LoVo (cell line): ENCODE results near the gene MLPH.
"Not testable (repeated sequence)": the region's sequence is repeated elsewhere in the genome, so short reads cannot be mapped to it uniquely, and the experiment has no call there.

ENCODE experiments used
- DNase-seq: peaks from one replicate; pipeline ENCODE4 v3.0.0-alpha.2; 2016; ENCODE audit warnings: low spot score

The MLPH gene

DNA sequence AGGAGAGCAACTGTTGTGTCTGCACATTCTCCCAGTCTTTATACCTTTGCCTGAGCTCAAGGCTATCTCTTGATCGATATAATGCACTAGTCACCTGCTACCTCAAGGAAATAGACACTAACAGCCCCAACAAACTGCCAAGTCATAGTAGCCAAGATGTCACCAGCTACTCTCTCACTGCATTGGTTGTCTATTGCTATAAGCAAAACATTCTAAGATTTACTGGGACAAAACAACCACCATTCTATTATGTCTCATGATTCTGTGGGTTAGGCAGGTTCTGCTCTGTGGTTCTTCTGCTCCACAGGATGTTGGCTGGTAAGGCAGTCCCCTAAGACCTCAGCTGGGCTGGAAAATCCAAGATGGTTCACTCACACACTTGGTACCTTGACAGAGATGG, 28.5 kb upstream of the MLPH start:
- DNase-seq = no peak

- DNase-seq = no peak
These were observed 27.8 kb upstream of the MLPH start for GRCh38 chr2:237459226-237459625.

DNA sequence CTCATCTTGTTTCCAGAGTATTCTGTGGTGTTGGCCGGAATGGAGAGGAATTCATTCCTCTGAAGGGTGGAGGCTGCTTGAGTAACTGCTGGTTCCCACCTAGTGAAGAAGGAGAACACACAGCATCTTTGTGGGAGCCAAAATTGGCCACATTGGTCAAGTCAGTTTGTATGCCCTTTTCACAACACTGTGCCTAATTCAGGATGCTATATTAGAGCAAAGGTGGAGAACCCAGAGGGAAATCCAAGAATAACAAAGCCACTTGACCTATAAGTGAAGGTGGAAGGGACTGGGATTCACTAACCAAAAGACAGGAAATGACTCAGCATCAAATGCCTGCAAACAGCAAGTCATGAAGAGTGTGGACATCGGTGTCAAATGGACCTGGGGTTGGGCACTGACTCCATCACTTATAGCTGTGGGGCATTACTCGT, 27.3 kb upstream of the MLPH start:
- DNase-seq = peak; percentile 29

DNA sequence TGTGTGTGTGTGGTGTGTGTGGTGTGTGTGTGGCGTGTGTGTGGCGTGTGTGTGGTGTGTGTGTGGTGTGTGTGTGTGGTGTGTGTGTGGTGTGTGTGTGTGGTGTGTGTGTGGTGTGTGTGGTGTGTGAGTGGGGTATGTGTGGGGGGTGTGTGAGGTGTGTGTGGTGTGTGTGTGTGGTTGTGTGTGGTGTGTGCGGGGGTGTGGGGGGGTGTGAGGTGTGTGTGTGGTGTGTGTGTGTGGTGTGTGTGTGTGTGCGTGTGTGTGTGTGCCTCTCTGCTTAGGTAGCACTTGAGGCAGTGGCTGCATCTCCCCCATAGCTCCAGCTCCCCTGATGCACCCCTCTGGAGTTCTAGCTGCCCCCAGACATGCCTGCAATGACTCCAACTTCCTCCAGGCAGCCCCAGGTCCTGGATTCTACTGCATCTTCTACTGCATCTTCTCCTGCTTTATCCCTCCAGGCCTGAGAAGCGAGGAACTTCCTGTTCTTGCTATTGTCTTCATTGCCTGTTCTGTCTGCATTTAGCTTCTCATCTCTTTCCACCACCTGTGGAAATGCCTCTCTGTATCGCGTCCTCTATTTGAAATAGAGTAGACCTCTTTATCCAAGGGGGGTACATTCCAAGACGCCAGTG, 22.2 kb upstream of the MLPH start:
- DNase-seq = no peak

GRCh38 chr2:237465515-237466148, 21.4 kb upstream of the MLPH start:
- DNase-seq = peak; percentile 51

- DNase-seq = no peak
These were observed 20.8 kb upstream of the MLPH start for GRCh38 chr2:237466211-237466610.

- DNase-seq = no peak
These were observed 19.4 kb upstream of the MLPH start for GRCh38 chr2:237467447-237468179.

GRCh38 chr2:237469410-237469809, 17.6 kb upstream of the MLPH start:
- DNase-seq = not testable (repeated sequence)

DNA sequence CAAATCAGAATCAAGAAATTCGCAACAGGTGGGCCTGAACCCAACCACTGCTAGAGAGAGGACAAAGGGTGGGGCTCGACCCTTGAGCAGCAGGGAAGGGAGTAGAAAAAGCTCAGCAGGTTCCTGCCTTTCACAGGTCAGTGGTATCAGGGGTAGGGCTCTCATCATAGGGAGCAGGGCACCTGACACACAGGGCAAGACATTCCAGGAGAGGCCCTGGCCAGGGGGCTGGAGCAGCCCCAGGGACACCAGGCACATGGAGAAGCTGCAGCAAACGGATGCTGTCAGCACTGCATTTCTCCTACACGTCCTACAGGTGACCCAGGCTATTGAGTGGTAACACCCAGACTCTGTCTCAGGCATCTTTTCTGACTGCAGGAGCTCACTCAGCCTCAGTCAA, 17.2 kb upstream of the MLPH start:
- no peak for DNase-seq

- DNase-seq = no peak
These were observed 16.1 kb upstream of the MLPH start for GRCh38 chr2:237470914-237471313.

DNA sequence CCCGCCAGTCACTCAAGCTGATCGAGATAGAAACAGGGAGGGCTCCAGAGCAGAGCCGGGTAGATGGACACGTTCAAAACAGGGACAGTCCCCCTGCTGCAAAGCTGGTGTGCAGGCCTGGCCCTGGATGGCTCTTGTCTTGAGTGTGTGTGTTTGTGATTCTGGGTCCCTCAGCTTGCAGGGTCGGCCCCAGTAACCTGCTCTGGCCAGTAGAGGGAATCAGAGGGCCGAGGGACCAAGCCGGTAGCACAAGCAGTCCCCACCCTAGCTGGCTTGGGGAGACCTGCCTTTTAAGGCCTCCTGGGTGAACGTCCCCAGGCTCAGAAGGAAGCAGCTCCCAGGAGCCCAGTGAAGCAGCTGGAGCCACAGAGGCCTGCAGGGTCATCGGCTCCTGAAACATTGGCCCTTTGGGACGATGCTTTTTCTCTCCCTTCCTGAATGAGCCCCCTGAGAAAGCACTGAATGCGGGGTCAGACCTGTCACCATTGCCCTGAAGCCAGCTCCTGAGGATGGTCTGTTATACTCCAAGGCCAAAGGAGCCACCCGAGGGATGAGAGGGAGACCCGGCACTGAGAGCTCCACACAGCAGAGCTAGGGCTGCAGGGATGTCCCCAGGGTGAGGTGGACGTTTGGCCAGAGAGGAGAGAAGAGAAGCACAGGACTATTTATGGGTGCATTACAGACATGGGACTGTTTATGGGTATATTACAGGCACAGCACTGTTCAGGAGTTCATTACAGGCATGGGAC, 15.4 kb upstream of the MLPH start:
- peak; percentile 25 for DNase-seq

- DNase-seq = no peak
These were observed 14.8 kb upstream of the MLPH start for GRCh38 chr2:237472187-237472712.

- no peak for DNase-seq
These were observed 13.9 kb upstream of the MLPH start for GRCh38 chr2:237472909-237473877.

DNA sequence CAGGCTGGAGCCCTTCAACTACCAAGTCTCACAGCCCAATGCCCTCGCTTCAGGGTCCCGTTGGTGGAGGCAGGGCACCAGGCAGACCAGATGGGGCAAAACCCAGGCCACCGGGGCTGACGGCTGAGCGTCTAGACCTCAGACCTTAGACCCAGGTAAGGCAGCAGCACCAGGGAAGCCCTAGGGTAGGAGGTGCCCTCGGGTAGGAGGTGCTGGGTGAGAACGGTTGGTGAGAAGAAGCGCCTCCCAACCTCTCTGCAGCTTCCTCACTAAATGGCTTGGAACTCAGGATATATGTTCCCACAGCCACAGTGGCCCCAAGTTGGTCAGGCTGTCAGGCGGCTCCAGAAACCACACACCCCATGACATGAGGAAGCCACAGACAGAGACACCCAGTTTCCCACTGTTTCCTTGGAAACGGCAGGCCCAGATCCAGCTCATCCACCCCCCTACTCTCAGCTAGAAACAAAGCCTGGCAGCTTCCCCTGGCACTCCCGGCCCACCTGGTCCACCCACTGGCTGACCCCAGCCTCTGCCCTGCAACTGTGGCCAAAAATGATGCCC, 13.1 kb upstream of the MLPH start:
- no peak for DNase-seq

GRCh38 chr2:237474442-237474911, 12.6 kb upstream of the MLPH start:
- DNase-seq = no peak

GRCh38 chr2:237474931-237475703, 11.9 kb upstream of the MLPH start:
- DNase-seq = peak; percentile 71

DNA sequence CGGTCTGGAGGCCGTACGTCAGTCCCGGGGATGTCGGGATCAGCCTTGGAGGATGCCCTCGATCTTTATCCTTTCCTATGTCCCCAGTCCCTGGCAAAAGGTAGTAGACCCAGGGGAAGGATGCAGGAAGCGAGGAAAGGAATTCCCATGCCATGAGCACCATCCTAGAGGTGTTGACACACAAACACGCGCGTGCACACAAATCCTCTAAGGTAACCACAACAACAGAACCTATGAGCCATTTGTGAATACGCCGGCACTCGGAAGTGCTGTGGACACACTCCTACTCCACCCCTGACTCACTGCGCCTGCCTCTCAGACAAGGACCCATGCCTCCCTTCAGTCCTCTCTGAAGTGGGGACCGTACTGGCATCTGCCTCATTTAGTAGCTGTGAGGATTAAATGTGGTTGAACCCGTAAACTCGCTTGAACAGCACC, 11.3 kb upstream of the MLPH start:
- DNase-seq = peak; percentile 51

GRCh38 chr2:237478095-237478494, 9.0 kb upstream of the MLPH start:
- no peak for DNase-seq

DNA sequence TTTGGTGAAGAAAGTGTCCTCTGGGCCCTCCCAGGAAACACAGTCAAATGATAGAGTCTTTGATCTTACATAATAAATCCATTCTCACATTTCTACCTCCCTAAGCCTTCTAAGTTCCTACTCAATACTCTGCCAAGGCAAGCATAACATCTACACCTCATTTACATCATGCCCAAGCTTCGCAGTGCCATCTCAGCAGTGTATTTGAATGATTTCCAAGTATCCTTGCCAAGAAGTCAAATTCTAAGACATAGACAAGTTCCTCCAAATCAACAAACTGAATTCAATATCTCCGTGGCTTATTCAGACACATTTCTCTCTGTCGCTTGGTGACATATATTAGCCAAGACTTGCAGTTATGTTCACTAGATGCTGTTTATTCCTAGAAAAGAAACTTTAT, 8.1 kb upstream of the MLPH start:
- no peak for DNase-seq

DNA sequence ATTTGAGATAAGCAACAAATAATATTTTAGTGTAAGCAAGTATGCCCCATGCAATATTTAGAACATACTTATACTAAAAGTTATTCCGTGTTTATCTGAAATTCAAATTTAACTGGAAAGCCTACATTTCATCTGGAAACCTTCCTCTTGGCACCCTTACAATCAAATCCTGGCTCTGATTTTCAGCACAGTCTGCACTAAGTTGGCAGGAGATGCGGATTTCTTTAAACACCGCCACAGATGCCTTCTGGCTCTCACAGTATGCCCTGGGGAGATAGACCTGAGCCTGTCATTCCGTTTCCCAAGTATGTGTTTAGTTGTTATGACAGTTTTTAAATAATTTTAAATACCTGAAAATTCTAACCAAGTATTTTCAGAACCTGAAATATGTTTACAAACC, 7.3 kb upstream of the MLPH start:
- no peak for DNase-seq
